OCI-LY3 (cell line): ENCODE results near the gene CECR2.

Experiments used
- H2AFZ ChIP-seq: fragments of 200-600, 300-600 bp; shearing (Covaris generic); 2 replicates; pipeline ENCODE4 v1.6.0; 2014; ENCODE audit warnings: antibody characterized with exemption, low read depth, low read length
- H3K27ac ChIP-seq: fragments of 200-600, 300-600 bp; sonication (generic); 2 replicates; pipeline ENCODE4 v1.5.1; 2014; ENCODE audit warnings: mild to moderate bottlenecking, low read length, moderate library complexity, mixed read lengths
- H3K27me3 ChIP-seq: fragments of 200-600, 300-600 bp; sonication (generic); 2 replicates; pipeline ENCODE4 v1.6.1; 2014; ENCODE audit warnings: low read depth, low read length, mixed read lengths
- H3K36me3 ChIP-seq: fragments of 200-600, 300-600 bp; sonication (generic); replicated peaks from 2 replicates; pipeline ENCODE3; 2014; ENCODE audit warnings: low read depth, low read length, mixed read lengths
- H3K4me1 ChIP-seq: fragments of 300-600, 200-600 bp; sonication (generic); 2 replicates; pipeline ENCODE4 v1.6.1; 2014; ENCODE audit warnings: low read length, mixed read lengths
- H3K4me2 ChIP-seq: fragments of 200-600, 300-600 bp; sonication (generic); 2 replicates; pipeline ENCODE4 v1.6.1; 2014; ENCODE audit warnings: low read length, mixed read lengths
- H3K4me3 ChIP-seq: fragments of 300-600, 200-600 bp; sonication (generic); 2 replicates; pipeline ENCODE4 v1.5.1; 2014; ENCODE audit warnings: antibody characterized with exemption, mild to moderate bottlenecking, low read length, moderate library complexity
- H3K79me2 ChIP-seq: fragments of 300-600, 200-600 bp; shearing (Covaris generic); 2 replicates; pipeline ENCODE4 v1.6.1; 2014; ENCODE audit warnings: mild to moderate bottlenecking, low read length, mixed read lengths
- H3K9ac ChIP-seq: fragments of 300-600, 200-600 bp; shearing (Covaris generic); 2 replicates; pipeline ENCODE4 v1.6.0; 2014; ENCODE audit warnings: mild to moderate bottlenecking, low read length, moderate library complexity
- H3K9me3 ChIP-seq: fragments of 200-600, 300-600 bp; shearing (Covaris generic); 2 replicates; pipeline ENCODE4 v1.6.1; 2014; ENCODE audit warnings: low read length, mixed read lengths; ENCODE audit not compliant: insufficient read depth
- H4K20me1 ChIP-seq: fragments of 200-600, 300-600 bp; sonication (generic); 2 replicates; pipeline ENCODE4 v1.6.1; 2016; ENCODE audit warnings: low read length, mixed read lengths; ENCODE audit not compliant: insufficient read depth
- CTCF ChIP-seq: fragments of 200-600, 300-600 bp; sonication (generic); IDR thresholded peaks from 2 replicates; pipeline ENCODE4 v1.5.1; 2014; ENCODE audit warnings: antibody characterized with exemption, low read length, low read depth
- EZH2phosphoT487 ChIP-seq: fragments of 200-600 bp; shearing (Covaris generic); IDR thresholded peaks from 2 replicates; pipeline ENCODE4 v1.6.1; 2018; ENCODE audit warnings: antibody characterized with exemption, mixed run types, low read depth

The CECR2 gene

GRCh38 chr22:17444204-17444504 lies 74.9 kb downstream of the CECR2 start:
- Histone ChIP-seq H3K4me1 (peaks cover 2% of the 10 kb centered on the region; the same call in 1 of the 2 replicates), H3K79me2 (no peaks in the 10 kb centered on the region), H3K9ac (no peak overlapping the region), H3K27me3 (peaks cover 25% of the 10 kb centered on the region), H3K36me3 (no peaks in the 10 kb centered on the region), H3K9me3 (no peaks in the 10 kb centered on the region), H3K4me2 (no peak overlapping the region), H2AFZ (no peak overlapping the region), H3K27ac (no peak overlapping the region), H3K4me3 (no peak overlapping the region), H4K20me1 (no peaks in the 10 kb centered on the region)
- TF ChIP-seq CTCF (no peak), EZH2phosphoT487 (no peak)

GRCh38 chr22:17446698-17447097 lies 77.4 kb downstream of the CECR2 start:
- Histone ChIP-seq H3K4me3 (no peak overlapping the region), H3K9me3 (no peaks in the 10 kb centered on the region), H3K79me2 (no peaks in the 10 kb centered on the region), H3K36me3 (no peaks in the 10 kb centered on the region), H3K27me3 (peaks cover 24% of the 10 kb centered on the region), H4K20me1 (no peaks in the 10 kb centered on the region), H2AFZ (no peak overlapping the region), H3K9ac (no peak overlapping the region), H3K4me2 (no peak overlapping the region), H3K4me1 (peaks cover 13% of the 10 kb centered on the region), H3K27ac (no peak overlapping the region)
- no peak for TF ChIP-seq CTCF

GRCh38 chr22:17451316-17451715 lies 82.1 kb downstream of the CECR2 start:
- Histone ChIP-seq H3K27me3 (no peaks in the 10 kb centered on the region), H3K36me3 (no peaks in the 10 kb centered on the region), H4K20me1 (no peaks in the 10 kb centered on the region), H3K79me2 (no peaks in the 10 kb centered on the region), H3K4me3 (no peak overlapping the region), H3K4me1 (peaks cover 15% of the 10 kb centered on the region), H3K9me3 (no peaks in the 10 kb centered on the region), H3K4me2 (peak overlapping the region; percentile 53), H3K9ac (no peak overlapping the region), H3K27ac (no peak overlapping the region), H2AFZ (peak overlapping the region; percentile 1; the same call in 1 of the 2 replicates)
- TF ChIP-seq CTCF, result no peak
- TF ChIP-seq EZH2phosphoT487, result no peak

GRCh38 chr22:17460895-17461294 lies 91.6 kb downstream of the CECR2 start:
- no peaks in the 10 kb centered on the region for H4K20me1 ChIP-seq
- TF ChIP-seq EZH2phosphoT487 (no peak), CTCF (no peak)

More at GRCh38 chr22:17460895-17461294, 91.6 kb downstream of the CECR2 start:
- H3K36me3 ChIP-seq, result no peaks in the 10 kb centered on the region
- H3K9me3 ChIP-seq, result no peaks in the 10 kb centered on the region
- H3K79me2 ChIP-seq, result no peaks in the 10 kb centered on the region
- H3K4me3 ChIP-seq, result peak overlapping the region; percentile 52
- H2AFZ ChIP-seq, result no peak overlapping the region
- H3K27me3 ChIP-seq, result peaks cover 4% of the 10 kb centered on the region; the same call in 1 of the 2 replicates
- H3K27ac ChIP-seq, result peak overlapping the region; percentile 55
- H3K4me2 ChIP-seq, result peak overlapping the region; percentile 77
- peak overlapping the region; percentile 10; the same call in 1 of the 2 replicates for H3K9ac ChIP-seq
- H3K4me1 ChIP-seq, result peaks cover 32% of the 10 kb centered on the region
